Aorta (tissue), 5 donors: ENCODE measurements around the gene GOSR1. TPM values are rescaled to one million over a fixed set of nuclear protein-coding genes. Genes with fewer than 3 reads are reported as not detected.
"Not testable (repeated sequence)": the region's sequence is repeated elsewhere in the genome, so short reads cannot be mapped to it uniquely, and the experiment has no call there.

Experiments used
- ATAC-seq: fragments of 200-7000 bp; cut with Tn5 transposase; one replicate; pipeline ENCODE4 v1.9.1; 2022; ENCODE audit warnings: moderate library complexity; ENCODE audit not compliant: low FRiP score
- DNase-seq, 2 donors: peaks; one replicate each; pipeline ENCODE4 v3.0.0-alpha.2; 2020
- H3K27ac ChIP-seq, 2 donors: one replicate each; pipeline ENCODE4 v1.5.1; 2013; ENCODE audit warnings: low read length in 2 of 2, mild to moderate bottlenecking in 2 of 2, moderate library complexity in 2 of 2, control low read depth in 1 of 2, inconsistent platforms in 1 of 2, low read depth in 1 of 2
- H3K27me3 ChIP-seq, 2 donors: one replicate each; pipeline ENCODE4 v1.6.1; 2013; ENCODE audit warnings: control low read depth in 1 of 2, low read length in 1 of 2, mild to moderate bottlenecking in 1 of 2, moderate library complexity in 1 of 2; ENCODE audit not compliant: insufficient read depth in 2 of 2, control insufficient read depth in 1 of 2
- H3K36me3 ChIP-seq, 2 donors: one replicate each; pipeline ENCODE4 v1.6.1; 2013; ENCODE audit warnings: control low read depth in 1 of 2, low read length in 1 of 2, mild to moderate bottlenecking in 1 of 2; ENCODE audit not compliant: insufficient read depth in 2 of 2, control insufficient read depth in 1 of 2
- H3K4me1 ChIP-seq, 2 donors: one replicate each; pipeline ENCODE4 v1.6.1; 2013; ENCODE audit warnings: low read length in 2 of 2, control low read depth in 1 of 2, mild to moderate bottlenecking in 1 of 2, moderate library complexity in 1 of 2; ENCODE audit not compliant: insufficient read depth in 2 of 2, control insufficient read depth in 1 of 2
- H3K4me3 ChIP-seq, 2 donors: one replicate each; pipeline ENCODE4 v1.5.1; 2013; ENCODE audit warnings: low read length in 2 of 2, control low read depth in 1 of 2, mild to moderate bottlenecking in 1 of 2
- H3K9me3 ChIP-seq: one replicate; pipeline ENCODE4 v1.6.1; 2013; ENCODE audit warnings: mild to moderate bottlenecking, low read length; ENCODE audit not compliant: control insufficient read depth
- WGBS, 2 donors: extraction: QIAGEN DNeasy Blood & Tissue Kit; methylation state at CpG; one replicate each; pipeline ENCODE4 v1.1.7; 2013; 5-methylcytosine and 5-hydroxymethylcytosine counted together
- intact Hi-C, 2 donors: fragments of 100-400 bp; cut with DNase I; formaldehyde crosslinking; loops; one replicate each; pipeline versions ENCODE4 v1.14.2 to v1.15.0; 2022
- polyA plus RNA-seq, 2 donors: library from polyadenylated mRNA; stranded (reverse); fragments of 200-250 nt; gene quantifications; one replicate each; pipeline ENCODE4 v1.2.3, GENCODE V29; 2013
- total RNA-seq, 2 donors: library from RNA; stranded (reverse); fragmentation: NEBNext Ultra II Directional; extraction: Animal tissue kit (Norgen Biotek cat#: 25700); gene quantifications; one replicate each; pipeline ENCODE4 v1.2.1, GENCODE V29; 2021
- donor health status: healthy with polysubstance abuse.
- donor health status: Bipolar disorder and iron deficiency.
- donor health status: DM: no; HTN: no; CAD: no.
- donor health status: DM: no; HTN: no; CAD: no.
- donor health status: DM: yes; HTN: yes; CAD: no.

GOSR1 gene
- total and polyA plus RNA-seq, 4 donors = 13.6 to 55.7 (median 37.9) TPM

GRCh38 chr17:30514895-30515596 lies 37.8 kb downstream of the GOSR1 start:
- H3K4me3 ChIP-seq = no peak overlapping the region
- ATAC-seq = no peak
- H3K36me3 ChIP-seq = peaks cover 0 to 5% of the 10 kb centered on the region in 2 donors
- no peaks in the 10 kb centered on the region for H3K9me3 ChIP-seq
- H3K4me1 ChIP-seq = peaks cover 0 to 4% of the 10 kb centered on the region in 2 donors
- no peaks in the 10 kb centered on the region for H3K27me3 ChIP-seq
- 96 to 98% methylated on average over 3 of the region's 3 CpGs for WGBS, 2 donors
- no peak for DNase-seq
- no peak overlapping the region for H3K27ac ChIP-seq
- intact Hi-C loops = no loop called here

GRCh38 chr17:30517786-30518185 lies 40.6 kb downstream of the GOSR1 start:
- 89 to 94% methylated on average over 1 of the region's 1 CpG for WGBS, 2 donors
- no peak for DNase-seq
- Histone ChIP-seq H3K27me3 (no peaks in the 10 kb centered on the region), H3K27ac (peak overlapping the region in 1 of 2 donors; percentile 17), H3K9me3 (no peaks in the 10 kb centered on the region), H3K4me3 (no peak overlapping the region), H3K4me1 (peaks cover 0 to 4% of the 10 kb centered on the region in 2 donors), H3K36me3 (peaks cover 0 to 9% of the 10 kb centered on the region in 2 donors)
- no peak for ATAC-seq
- intact Hi-C loops = no loop called here

GRCh38 chr17:30519166-30519565 lies 42.0 kb downstream of the GOSR1 start:
- no peak for ATAC-seq
- intact Hi-C loops = no loop called here
- peaks cover 0 to 4% of the 10 kb centered on the region in 2 donors for H3K4me1 ChIP-seq
- H3K4me3 ChIP-seq = no peak overlapping the region
- H3K27me3 ChIP-seq = no peaks in the 10 kb centered on the region
- H3K36me3 ChIP-seq = peaks cover 0 to 6% of the 10 kb centered on the region in 2 donors
- H3K27ac ChIP-seq = peak overlapping the region in 1 of 2 donors; percentile 48
- WGBS, 2 donors = 66 to 69% methylated on average over 5 of the region's 5 CpGs
- no peaks in the 10 kb centered on the region for H3K9me3 ChIP-seq
- DNase-seq = no peak

GRCh38 chr17:30519707-30520106 lies 42.5 kb downstream of the GOSR1 start:
- ATAC-seq (peak; percentile 72), DNase-seq (no peak)
- Histone ChIP-seq H3K9me3 (no peaks in the 10 kb centered on the region), H3K27me3 (no peaks in the 10 kb centered on the region), H3K36me3 (peaks cover 0 to 6% of the 10 kb centered on the region in 2 donors), H3K4me3 (no peak overlapping the region), H3K4me1 (peaks cover 3 to 4% of the 10 kb centered on the region in 2 donors), H3K27ac (peak overlapping the region; percentile 57 to 67)
- WGBS, 2 donors = 4 to 10% methylated on average over 3 of the region's 3 CpGs
- intact Hi-C loops = loop anchor here in 1 of 2 donors (10.0 kb wide), 1 partner anchor 65 kb away; no protein-coding TSS in a partner anchor

GRCh38 chr17:30520436-30520835 lies 43.2 kb downstream of the GOSR1 start:
- peaks cover 4% of the 10 kb centered on the region in 2 donors for H3K4me1 ChIP-seq

GRCh38 chr17:30520882-30521281 lies 43.7 kb downstream of the GOSR1 start:
- no peak for ATAC-seq
- intact Hi-C loops = loop anchor here in 1 of 2 donors (10.0 kb wide), 1 partner anchor 64 kb away; no protein-coding TSS in a partner anchor
- Histone ChIP-seq H3K27ac (peak overlapping the region in 1 of 2 donors; percentile 67), H3K4me1 (peaks cover 4% of the 10 kb centered on the region in 2 donors), H3K9me3 (no peaks in the 10 kb centered on the region), H3K27me3 (no peaks in the 10 kb centered on the region), H3K4me3 (no peak overlapping the region), H3K36me3 (peaks cover 0 to 4% of the 10 kb centered on the region in 2 donors)
- WGBS, 2 donors = 99 to 100% methylated on average over 1 of the region's 1 CpG
- no peak for DNase-seq

More at GRCh38 chr17:30520436-30520835, 43.2 kb downstream of the GOSR1 start:
- no peak overlapping the region for H3K4me3 ChIP-seq
- intact Hi-C loops = loop anchor here in 1 of 2 donors (10.0 kb wide), 1 partner anchor 64 kb away; no protein-coding TSS in a partner anchor
- no peaks in the 10 kb centered on the region for H3K27me3 ChIP-seq
- H3K27ac ChIP-seq = peak overlapping the region; percentile 67 to 82
- DNase-seq = no peak
- ATAC-seq = peak; percentile 77
- H3K36me3 ChIP-seq = peaks cover 0 to 4% of the 10 kb centered on the region in 2 donors
- no peaks in the 10 kb centered on the region for H3K9me3 ChIP-seq
- WGBS, 2 donors = 5 to 8% methylated on average over 2 of the region's 2 CpGs

- DNase-seq (no peak), ATAC-seq (no peak)
- WGBS, 2 donors = 89 to 91% methylated on average over 7 of the region's 7 CpGs
- H3K27me3 ChIP-seq = no peaks in the 10 kb centered on the region
- H3K4me1 ChIP-seq = peaks cover 4% of the 10 kb centered on the region in 2 donors
- no peak overlapping the region for H3K4me3 ChIP-seq
- peaks cover 0 to 4% of the 10 kb centered on the region in 2 donors for H3K36me3 ChIP-seq
- no peak overlapping the region for H3K27ac ChIP-seq
- intact Hi-C loops = loop anchor here in 1 of 2 donors (10.0 kb wide), 1 partner anchor 63 kb away; no protein-coding TSS in a partner anchor
- H3K9me3 ChIP-seq = no peaks in the 10 kb centered on the region
Observed at GRCh38 chr17:30521766-30522165, 44.6 kb downstream of the GOSR1 start.

GRCh38 chr17:30523236-30523635 lies 46.0 kb downstream of the GOSR1 start:
- intact Hi-C loops = loop anchor here in 1 of 2 donors (10.0 kb wide), 1 partner anchor 62 kb away; no protein-coding TSS in a partner anchor
- H3K27me3 ChIP-seq, H3K4me1 ChIP-seq, DNase-seq, H3K9me3 ChIP-seq, ATAC-seq, H3K4me3 ChIP-seq, H3K36me3 ChIP-seq, H3K27ac ChIP-seq: not testable (repeated sequence)
- 94 to 98% methylated on average over 10 to 34 of the region's 35 CpGs for WGBS, 2 donors
